HCT116 (cell line): ENCODE measurements around the gene DHH.

Experiments used
- CEBPB ChIP-seq: IDR thresholded peaks from 2 replicates; pipeline ENCODE4 v1.6.1; 2012; ENCODE audit warnings: low read depth
- CTCF ChIP-seq, 3 experiments: fragments of 200-600 bp in 1 of 3; sonication (generic) in 1 of 3; IDR thresholded peaks in 2 of 3; conservative IDR thresholded peaks in 1 of 3; 2 replicates each; pipeline ENCODE4 v1.5.1; 2012 to 2017; ENCODE audit warnings: low read depth in 2 of 3, low read length in 2 of 3, antibody characterized with exemption in 1 of 3, borderline replicate concordance in 1 of 3, control low read depth in 1 of 3, mild to moderate bottlenecking in 1 of 3, mixed read lengths in 1 of 3, mixed run types in 1 of 3, moderate library complexity in 1 of 3; ENCODE audit not compliant: insufficient read depth in 1 of 3
- POLR2A ChIP-seq: IDR thresholded peaks from 2 replicates; pipeline ENCODE4 v1.7.0; 2011; ENCODE audit warnings: borderline replicate concordance; ENCODE audit not compliant: insufficient read depth, insufficient read length; ENCODE audit errors: extremely low read depth
- POLR2AphosphoS5 ChIP-seq: IDR thresholded peaks from 2 replicates; pipeline ENCODE4 v1.6.1; 2011; ENCODE audit warnings: mild to moderate bottlenecking, low read depth, low read length, moderate library complexity

- TF ChIP-seq CTCF (IDR thresholded peaks at IDR 0.05 in 2 of 3, conservative IDR thresholded peaks at IDR 0.05 in 1 of 3; ENCODE audit: borderline replicate concordance in 1 of 3, insufficient read depth in 1 of 3, low read depth in 2 of 3, low read length in 2 of 3) (no peak), POLR2AphosphoS5 (no peak), POLR2A (no peak), CEBPB (no peak)
These were observed 42.7 kb downstream of the DHH start for GRCh38 chr12:49051777-49052438.
